ENCODE results near the gene CC2D2A.

DNA sequence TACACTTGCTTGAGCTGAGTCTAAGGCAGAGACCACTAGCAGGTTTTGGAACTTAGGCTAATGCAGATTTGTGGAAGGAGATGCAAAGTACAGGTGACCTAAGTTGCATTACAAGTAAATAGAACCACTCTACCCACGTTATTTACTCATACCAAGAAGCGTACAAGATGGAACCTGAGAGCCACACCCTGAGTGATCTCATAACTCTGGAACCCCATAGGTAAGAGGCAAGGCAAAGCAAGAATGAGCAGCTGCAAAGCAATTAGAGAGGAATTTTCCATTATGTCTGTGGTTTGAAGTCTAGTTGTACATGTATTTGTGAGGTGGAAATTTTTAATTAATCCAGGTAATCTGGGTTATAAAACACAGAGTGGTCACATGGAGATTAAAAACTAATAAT, 55.4 kb downstream of the CC2D2A start:
- TF ChIP-seq, protein P1, sequence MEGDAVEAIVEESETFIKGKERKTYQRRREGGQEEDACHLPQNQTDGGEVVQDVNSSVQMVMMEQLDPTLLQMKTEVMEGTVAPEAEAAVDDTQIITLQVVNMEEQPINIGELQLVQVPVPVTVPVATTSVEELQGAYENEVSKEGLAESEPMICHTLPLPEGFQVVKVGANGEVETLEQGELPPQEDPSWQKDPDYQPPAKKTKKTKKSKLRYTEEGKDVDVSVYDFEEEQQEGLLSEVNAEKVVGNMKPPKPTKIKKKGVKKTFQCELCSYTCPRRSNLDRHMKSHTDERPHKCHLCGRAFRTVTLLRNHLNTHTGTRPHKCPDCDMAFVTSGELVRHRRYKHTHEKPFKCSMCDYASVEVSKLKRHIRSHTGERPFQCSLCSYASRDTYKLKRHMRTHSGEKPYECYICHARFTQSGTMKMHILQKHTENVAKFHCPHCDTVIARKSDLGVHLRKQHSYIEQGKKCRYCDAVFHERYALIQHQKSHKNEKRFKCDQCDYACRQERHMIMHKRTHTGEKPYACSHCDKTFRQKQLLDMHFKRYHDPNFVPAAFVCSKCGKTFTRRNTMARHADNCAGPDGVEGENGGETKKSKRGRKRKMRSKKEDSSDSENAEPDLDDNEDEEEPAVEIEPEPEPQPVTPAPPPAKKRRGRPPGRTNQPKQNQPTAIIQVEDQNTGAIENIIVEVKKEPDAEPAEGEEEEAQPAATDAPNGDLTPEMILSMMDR (IDR thresholded peaks at IDR 0.05; ENCODE audit: insufficient read depth, low read length, poor library complexity, severe bottlenecking): no peak
- no peak for TF ChIP-seq EZH2phosphoT487 (conservative IDR thresholded peaks at IDR 0.05; ENCODE audit: low read length)
